HEK293 (cell line): ENCODE data around the gene AKAP12.

Experiments used
- CTCF ChIP-seq: fragments of 450-650 bp; formaldehyde crosslinking; IDR thresholded peaks from 2 replicates; pipeline ENCODE4 v1.5.1; 2016; ENCODE audit warnings: missing biosample characterization, missing genetic modification characterization
- REST ChIP-seq: fragments of 450-650 bp; formaldehyde crosslinking; IDR thresholded peaks from 2 replicates; pipeline ENCODE4 v1.5.1; 2016; ENCODE audit warnings: missing biosample characterization, missing genetic modification characterization
- SP7 ChIP-seq: fragments of 450-650 bp; formaldehyde crosslinking; IDR thresholded peaks from 2 replicates; pipeline ENCODE4 v1.5.1; 2016; ENCODE audit warnings: missing biosample characterization, missing genetic modification characterization
- ZBTB11 ChIP-seq: fragments of 450-650 bp; formaldehyde crosslinking; conservative IDR thresholded peaks from 2 replicates; pipeline ENCODE4 v1.5.1; 2016; ENCODE audit warnings: low read depth, missing biosample characterization, missing genetic modification characterization
- ZBTB49 ChIP-seq: fragments of 450-650 bp; formaldehyde crosslinking; IDR thresholded peaks from 2 replicates; pipeline ENCODE4 v1.5.1; 2016; ENCODE audit warnings: missing biosample characterization, missing genetic modification characterization, low read depth
- ZNF174 ChIP-seq: fragments of 450-650 bp; formaldehyde crosslinking; IDR thresholded peaks from 2 replicates; pipeline ENCODE4 v1.5.0; 2017; ENCODE audit warnings: missing biosample characterization, mild to moderate bottlenecking, missing genetic modification characterization
- ZNF24 ChIP-seq: fragments of 450-650 bp; formaldehyde crosslinking; IDR thresholded peaks from 2 replicates; pipeline ENCODE4 v1.5.1; 2016; ENCODE audit warnings: missing biosample characterization, missing genetic modification characterization
- ZNF639 ChIP-seq: fragments of 450-650 bp; formaldehyde crosslinking; IDR thresholded peaks from 2 replicates; pipeline ENCODE4 v1.5.1; 2016; ENCODE audit warnings: missing biosample characterization, missing genetic modification characterization

GRCh38 chr6:151320140-151320539, 80.4 kb downstream of the AKAP12 start:
- TF ChIP-seq REST (tag by site-specific recombination) (no peak), ZNF639 (no peak), CTCF (tag by site-specific recombination) (no peak), ZBTB49 (tag by site-specific recombination) (no peak), ZNF174 (tag by site-specific recombination) (no peak), SP7 (no peak), ZNF24 (tag by site-specific recombination) (no peak), ZBTB11 (tag by site-specific recombination) (no peak)
